Measurements from ENCODE around the gene ALKBH1.
A peak's percentile ranks its signal among the peaks of the same experiment; 100 is the strongest.

ALKBH1 gene

DNA sequence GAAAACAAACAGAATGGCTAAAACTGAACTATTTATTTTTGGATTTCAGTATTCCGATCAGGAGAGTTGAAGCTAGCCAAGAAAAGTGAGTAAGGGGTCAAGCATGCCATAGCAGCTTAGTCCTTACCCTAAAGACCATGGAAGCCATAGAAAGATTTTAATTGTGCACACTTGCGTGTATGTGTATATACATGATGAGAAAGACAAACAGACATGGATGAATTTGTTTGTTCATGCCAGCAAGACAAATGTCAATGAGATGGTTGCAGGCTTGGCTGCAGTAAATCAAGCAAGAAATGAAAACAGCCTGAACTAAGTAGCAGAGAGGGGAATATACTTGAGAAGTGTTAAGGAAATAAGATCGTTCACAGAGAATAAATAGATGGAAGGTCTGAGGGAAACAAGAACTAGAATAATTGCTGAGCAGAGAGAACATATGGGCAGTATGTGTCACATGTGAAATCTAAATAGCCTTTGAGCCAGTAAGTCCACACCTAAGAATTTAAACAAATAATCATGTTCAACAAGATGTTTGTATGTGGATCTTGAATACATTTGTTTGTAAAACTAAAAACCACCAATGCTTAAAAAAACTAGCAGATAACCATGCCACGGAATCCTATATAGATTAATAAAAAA is 38.4 kb upstream of the ALKBH1 start:
- Histone ChIP-seq H3K4me2 (ENCODE audit: low read length, poor library complexity, severe bottlenecking) (no peak overlapping the region), H3K9ac (ENCODE audit: low read length) (no peak overlapping the region), H3K18ac (ENCODE audit: low read depth in 1 of 2, low read length in 2 of 2) (no peak overlapping the region), H4K91ac (ENCODE audit: low read length) (no peak overlapping the region), H2AFZ (ENCODE audit: low read depth, low read length) (no peak overlapping the region), H3K36me3 (ENCODE audit: control insufficient read depth in 1 of 2, insufficient read depth in 2 of 2, low read depth in 1 of 2, low read length in 2 of 2) (peaks cover 21 to 60% of the 10 kb centered on the region in 2 experiments), H3K4me1 (ENCODE audit: control insufficient read depth, insufficient read depth, low read depth, low read length) (no peaks in the 10 kb centered on the region), H3K23ac (ENCODE audit: low read length in 2 of 2) (no peak overlapping the region), H4K8ac (ENCODE audit: low read length) (no peak overlapping the region), H3K27me3 (ENCODE audit: control insufficient read depth in 1 of 2, insufficient read depth in 1 of 2, low read length in 2 of 2) (no peaks in the 10 kb centered on the region), H3K4ac (ENCODE audit: low read depth in 1 of 2, low read length in 2 of 2) (no peak overlapping the region), H3K79me1 (replicated peaks; ENCODE audit: low read length, poor library complexity, severe bottlenecking) (peaks cover 21% of the 10 kb centered on the region), H2BK15ac (ENCODE audit: low read depth, poor library complexity, severe bottlenecking) (no peak overlapping the region), H3K14ac (ENCODE audit: low read length in 2 of 2) (no peak overlapping the region), H2BK12ac (ENCODE audit: low read length in 2 of 2) (no peak overlapping the region), H3K27ac (ENCODE audit: low read length, poor library complexity, severe bottlenecking) (no peak overlapping the region), H3K4me3 (ENCODE audit: insufficient read depth in 1 of 2, low read depth in 1 of 2, low read length in 2 of 2) (no peak overlapping the region), H2AK5ac (ENCODE audit: low read length, severe bottlenecking) (no peak overlapping the region), H2BK5ac (ENCODE audit: low read depth, low read length, poor library complexity, severe bottlenecking) (no peak overlapping the region), H3K9me3 (ENCODE audit: control insufficient read depth, low read length) (no peaks in the 10 kb centered on the region), H2BK120ac (ENCODE audit: low read depth, low read length) (no peak overlapping the region)
- DNase-seq = no peak
- 79% methylated on average over 3 of the region's 4 CpGs for WGBS

DNA sequence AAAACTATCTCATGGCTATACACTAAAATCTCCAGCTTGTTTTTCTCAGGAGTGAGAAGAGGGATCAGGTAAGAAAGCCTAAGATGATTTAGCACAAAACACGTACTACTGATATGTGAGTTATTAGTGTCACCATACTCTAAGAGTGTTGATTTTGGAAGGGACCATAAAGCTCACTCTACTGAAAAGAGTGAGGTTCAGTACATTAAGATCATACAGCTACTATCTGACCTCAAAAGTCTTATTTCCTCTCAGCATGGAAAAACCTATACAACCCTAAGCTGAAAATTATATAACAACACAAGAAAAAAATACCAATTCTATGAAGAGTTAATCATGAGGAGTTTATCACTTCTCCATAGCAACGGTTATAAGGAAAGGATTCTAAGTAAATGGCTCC is 33.6 kb upstream of the ALKBH1 start:
- no CpG with 5 or more reads among the region's 2 CpGs for WGBS

GRCh38 chr14:77738559-77739250 is 30.9 kb upstream of the ALKBH1 start:
- no peak overlapping the region for H3K4me2 ChIP-seq (ENCODE audit: low read length, poor library complexity, severe bottlenecking)
- H3K4ac ChIP-seq (ENCODE audit: low read depth in 1 of 2, low read length in 2 of 2) = no peak overlapping the region
- peaks cover 10% of the 10 kb centered on the region for H3K79me1 ChIP-seq (replicated peaks; ENCODE audit: low read length, poor library complexity, severe bottlenecking)
- H3K27me3 ChIP-seq (ENCODE audit: control insufficient read depth in 1 of 2, insufficient read depth in 1 of 2, low read length in 2 of 2) = no peaks in the 10 kb centered on the region
- no peaks in the 10 kb centered on the region for H3K4me1 ChIP-seq (ENCODE audit: control insufficient read depth, insufficient read depth, low read depth, low read length)
- no peak overlapping the region for H2BK120ac ChIP-seq (ENCODE audit: low read depth, low read length)
- H3K4me3 ChIP-seq (ENCODE audit: insufficient read depth in 1 of 2, low read depth in 1 of 2, low read length in 2 of 2) = no peak overlapping the region
- H3K9ac ChIP-seq (ENCODE audit: low read length) = peak overlapping the region; percentile 33
- no peak overlapping the region for H2AFZ ChIP-seq (ENCODE audit: low read depth, low read length)
- H2BK15ac ChIP-seq (ENCODE audit: low read depth, poor library complexity, severe bottlenecking) = no peak overlapping the region
- no peak overlapping the region for H2BK12ac ChIP-seq (ENCODE audit: low read length in 2 of 2)
- H3K18ac ChIP-seq (ENCODE audit: low read depth in 1 of 2, low read length in 2 of 2) = no peak overlapping the region
- H3K9me3 ChIP-seq (ENCODE audit: control insufficient read depth, low read length) = no peaks in the 10 kb centered on the region
- no peak overlapping the region for H3K27ac ChIP-seq (ENCODE audit: low read length, poor library complexity, severe bottlenecking)
- H3K36me3 ChIP-seq (ENCODE audit: control insufficient read depth in 1 of 2, insufficient read depth in 2 of 2, low read depth in 1 of 2, low read length in 2 of 2) = peaks cover 22 to 84% of the 10 kb centered on the region in 2 experiments
- H3K14ac ChIP-seq (ENCODE audit: low read length in 2 of 2) = no peak overlapping the region
- H4K91ac ChIP-seq (ENCODE audit: low read length) = no peak overlapping the region
- H2BK5ac ChIP-seq (ENCODE audit: low read depth, low read length, poor library complexity, severe bottlenecking) = no peak overlapping the region
- no peak overlapping the region for H4K8ac ChIP-seq (ENCODE audit: low read length)
- DNase-seq = no peak
- H2AK5ac ChIP-seq (ENCODE audit: low read length, severe bottlenecking) = no peak overlapping the region
- H3K23ac ChIP-seq (ENCODE audit: low read length in 2 of 2) = no peak overlapping the region
- WGBS = 83% methylated on average over 7 of the region's 7 CpGs

More for the DNA sequence above, 33.6 kb upstream of the ALKBH1 start:
- H3K14ac ChIP-seq (ENCODE audit: low read length in 2 of 2) = no peak overlapping the region
- no peak overlapping the region for H2BK5ac ChIP-seq (ENCODE audit: low read depth, low read length, poor library complexity, severe bottlenecking)
- H2BK15ac ChIP-seq (ENCODE audit: low read depth, poor library complexity, severe bottlenecking) = no peak overlapping the region
- H2AK5ac ChIP-seq (ENCODE audit: low read length, severe bottlenecking) = no peak overlapping the region
- no peak overlapping the region for H3K4me3 ChIP-seq (ENCODE audit: insufficient read depth in 1 of 2, low read depth in 1 of 2, low read length in 2 of 2)
- H3K27ac ChIP-seq (ENCODE audit: low read length, poor library complexity, severe bottlenecking) = no peak overlapping the region
- H3K79me1 ChIP-seq (replicated peaks; ENCODE audit: low read length, poor library complexity, severe bottlenecking) = peaks cover 17% of the 10 kb centered on the region
- H3K36me3 ChIP-seq (ENCODE audit: control insufficient read depth in 1 of 2, insufficient read depth in 2 of 2, low read depth in 1 of 2, low read length in 2 of 2) = peaks cover 17 to 72% of the 10 kb centered on the region in 2 experiments
- no peak overlapping the region for H2AFZ ChIP-seq (ENCODE audit: low read depth, low read length)
- H4K91ac ChIP-seq (ENCODE audit: low read length) = no peak overlapping the region
- H2BK12ac ChIP-seq (ENCODE audit: low read length in 2 of 2) = no peak overlapping the region
- no peak overlapping the region for H3K4me2 ChIP-seq (ENCODE audit: low read length, poor library complexity, severe bottlenecking)
- no peak overlapping the region for H3K18ac ChIP-seq (ENCODE audit: low read depth in 1 of 2, low read length in 2 of 2)
- no peak for DNase-seq
- no peak overlapping the region for H2BK120ac ChIP-seq (ENCODE audit: low read depth, low read length)
- no peaks in the 10 kb centered on the region for H3K9me3 ChIP-seq (ENCODE audit: control insufficient read depth, low read length)
- no peak overlapping the region for H3K23ac ChIP-seq (ENCODE audit: low read length in 2 of 2)
- no peak overlapping the region for H3K4ac ChIP-seq (ENCODE audit: low read depth in 1 of 2, low read length in 2 of 2)
- no peak overlapping the region for H3K9ac ChIP-seq (ENCODE audit: low read length)
- no peak overlapping the region for H4K8ac ChIP-seq (ENCODE audit: low read length)
- H3K4me1 ChIP-seq (ENCODE audit: control insufficient read depth, insufficient read depth, low read depth, low read length) = no peaks in the 10 kb centered on the region
- no peaks in the 10 kb centered on the region for H3K27me3 ChIP-seq (ENCODE audit: control insufficient read depth in 1 of 2, insufficient read depth in 1 of 2, low read length in 2 of 2)

DNA sequence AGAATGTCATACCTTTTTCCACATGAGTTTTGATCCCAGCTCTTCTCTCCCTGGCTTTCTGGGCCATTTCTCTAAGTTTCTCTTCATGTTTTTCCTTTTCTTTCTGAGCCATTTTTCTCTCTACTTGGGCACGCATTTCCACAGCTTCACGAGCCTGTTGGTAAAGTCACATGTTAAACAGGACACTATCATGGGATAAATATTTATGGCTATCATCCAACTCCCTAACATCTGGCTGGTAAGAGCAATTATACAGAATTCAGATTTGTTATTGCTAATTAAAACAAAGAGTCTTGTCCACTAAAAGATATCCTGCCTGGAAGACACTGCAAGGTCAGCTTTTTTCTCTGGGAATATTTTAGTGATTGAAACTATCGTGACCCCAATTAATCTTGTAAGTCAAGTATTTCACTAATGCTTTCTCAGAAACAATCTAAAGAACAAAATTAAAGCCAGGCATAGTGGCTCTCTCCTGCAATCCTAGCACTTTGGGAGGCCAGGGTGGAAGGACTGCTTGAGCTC is 23.2 kb upstream of the ALKBH1 start:
- H3K14ac ChIP-seq (ENCODE audit: low read length in 2 of 2) = no peak overlapping the region
- H2BK5ac ChIP-seq (ENCODE audit: low read depth, low read length, poor library complexity, severe bottlenecking) = no peak overlapping the region
- H3K4me2 ChIP-seq (ENCODE audit: low read length, poor library complexity, severe bottlenecking) = no peak overlapping the region
- H2AFZ ChIP-seq (ENCODE audit: low read depth, low read length) = no peak overlapping the region
- no peak overlapping the region for H2BK15ac ChIP-seq (ENCODE audit: low read depth, poor library complexity, severe bottlenecking)
- H3K4ac ChIP-seq (ENCODE audit: low read depth in 1 of 2, low read length in 2 of 2) = no peak overlapping the region
- no peak overlapping the region for H3K18ac ChIP-seq (ENCODE audit: low read depth in 1 of 2, low read length in 2 of 2)
- no peak overlapping the region for H2BK120ac ChIP-seq (ENCODE audit: low read depth, low read length)
- H3K4me3 ChIP-seq (ENCODE audit: insufficient read depth in 1 of 2, low read depth in 1 of 2, low read length in 2 of 2) = no peak overlapping the region
- H3K27ac ChIP-seq (ENCODE audit: low read length, poor library complexity, severe bottlenecking) = no peak overlapping the region
- no peak overlapping the region for H2BK12ac ChIP-seq (ENCODE audit: low read length in 2 of 2)
- H3K79me1 ChIP-seq (replicated peaks; ENCODE audit: low read length, poor library complexity, severe bottlenecking) = peaks cover 17% of the 10 kb centered on the region
- H4K8ac ChIP-seq (ENCODE audit: low read length) = no peak overlapping the region
- DNase-seq = no peak
- peak overlapping the region; percentile 27 for H3K9ac ChIP-seq (ENCODE audit: low read length)
- no peak overlapping the region for H2AK5ac ChIP-seq (ENCODE audit: low read length, severe bottlenecking)
- no peak overlapping the region for H4K91ac ChIP-seq (ENCODE audit: low read length)
- no peak overlapping the region for H3K23ac ChIP-seq (ENCODE audit: low read length in 2 of 2)
- no peaks in the 10 kb centered on the region for H3K27me3 ChIP-seq (ENCODE audit: control insufficient read depth in 1 of 2, insufficient read depth in 1 of 2, low read length in 2 of 2)
- H3K9me3 ChIP-seq (ENCODE audit: control insufficient read depth, low read length) = no peaks in the 10 kb centered on the region
- no peaks in the 10 kb centered on the region for H3K4me1 ChIP-seq (ENCODE audit: control insufficient read depth, insufficient read depth, low read depth, low read length)
- 100% methylated on average over 1 of the region's 3 CpGs for WGBS
- peaks cover 35 to 97% of the 10 kb centered on the region in 2 experiments for H3K36me3 ChIP-seq (ENCODE audit: control insufficient read depth in 1 of 2, insufficient read depth in 2 of 2, low read depth in 1 of 2, low read length in 2 of 2)
